Measurements from ENCODE around the gene FAM111A. TPM values are rescaled to one million over a fixed set of nuclear protein-coding genes. Genes with fewer than 3 reads are reported as not detected.
A peak's percentile ranks its signal among the peaks of the same experiment; 100 is the strongest.

The FAM111A gene
- total and polyA plus RNA-seq, 9 of the 15 experiments (the other 6 are each of a cell fraction or from before 2014, with no cell fraction given) = 14.8 to 30.6 (median 20.1) TPM

DNA sequence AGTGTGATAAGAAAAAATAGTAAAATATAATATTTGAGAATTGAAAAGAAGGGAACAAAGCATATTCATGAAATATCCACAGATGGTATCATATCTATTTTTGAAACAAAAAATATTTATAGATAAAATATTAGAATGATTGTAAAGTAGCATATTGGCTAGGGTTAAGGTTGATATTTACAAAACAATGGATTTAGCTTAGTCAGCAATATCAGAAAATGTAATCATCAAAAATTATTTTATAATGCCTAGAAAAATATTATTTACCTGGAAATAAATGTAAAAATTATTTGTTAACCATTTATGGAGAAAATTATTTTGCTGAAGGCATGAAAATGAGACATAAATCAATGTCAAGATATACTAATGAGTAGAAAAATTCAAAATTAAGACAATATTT lies 22.8 kb upstream of the FAM111A start:
- H3K9me1 ChIP-seq (ENCODE audit: control insufficient read depth, insufficient read depth, low read length) = no peaks in the 10 kb centered on the region
- no peaks in the 10 kb centered on the region for H3K79me2 ChIP-seq (ENCODE audit: control insufficient read depth, insufficient read depth, low read length)
- H3K4me1 ChIP-seq (replicated peaks in 1 of 2; ENCODE audit: control insufficient read depth in 2 of 2, insufficient read depth in 2 of 2, low read length in 2 of 2) = no peaks in the 10 kb centered on the region
- H3K4me2 ChIP-seq (ENCODE audit: insufficient read depth, low read length) = no peak overlapping the region
- no peaks in the 10 kb centered on the region for H4K20me1 ChIP-seq (replicated peaks; ENCODE audit: control insufficient read depth, insufficient read depth, low read length)
- POLR2A ChIA-PET = no interaction called here
- no peak for ATAC-seq
- no TSS peak for BruUV-seq (replicated peaks)
- in situ Hi-C loops (cut with MboI) (no loop called here), intact Hi-C loops (cut with micrococcal nuclease) (no loop called here)
- no peak for FAIRE-seq
- H3K4me3 ChIP-seq = no peak overlapping the region
- H3K36me3 ChIP-seq (ENCODE audit: control insufficient read depth, insufficient read depth, low read length) = no peaks in the 10 kb centered on the region
- TF ChIP-seq SIX5 (IDR thresholded peaks at IDR 0.05; ENCODE audit: borderline replicate concordance in 1 of 2, insufficient read depth in 1 of 2, low read depth in 1 of 2, low read length in 2 of 2) = no peak
- peak; percentile 84 for TF ChIP-seq C11orf30 (IDR thresholded peaks at IDR 0.05; ENCODE audit: low read depth)
- TF ChIP-seq ZNF316 (IDR thresholded peaks at IDR 0.05) = peak; percentile 94
- TF ChIP-seq TCF3 (CRISPR knock-in tag; IDR thresholded peaks at IDR 0.05) = no peak
- TF ChIP-seq, protein P1, sequence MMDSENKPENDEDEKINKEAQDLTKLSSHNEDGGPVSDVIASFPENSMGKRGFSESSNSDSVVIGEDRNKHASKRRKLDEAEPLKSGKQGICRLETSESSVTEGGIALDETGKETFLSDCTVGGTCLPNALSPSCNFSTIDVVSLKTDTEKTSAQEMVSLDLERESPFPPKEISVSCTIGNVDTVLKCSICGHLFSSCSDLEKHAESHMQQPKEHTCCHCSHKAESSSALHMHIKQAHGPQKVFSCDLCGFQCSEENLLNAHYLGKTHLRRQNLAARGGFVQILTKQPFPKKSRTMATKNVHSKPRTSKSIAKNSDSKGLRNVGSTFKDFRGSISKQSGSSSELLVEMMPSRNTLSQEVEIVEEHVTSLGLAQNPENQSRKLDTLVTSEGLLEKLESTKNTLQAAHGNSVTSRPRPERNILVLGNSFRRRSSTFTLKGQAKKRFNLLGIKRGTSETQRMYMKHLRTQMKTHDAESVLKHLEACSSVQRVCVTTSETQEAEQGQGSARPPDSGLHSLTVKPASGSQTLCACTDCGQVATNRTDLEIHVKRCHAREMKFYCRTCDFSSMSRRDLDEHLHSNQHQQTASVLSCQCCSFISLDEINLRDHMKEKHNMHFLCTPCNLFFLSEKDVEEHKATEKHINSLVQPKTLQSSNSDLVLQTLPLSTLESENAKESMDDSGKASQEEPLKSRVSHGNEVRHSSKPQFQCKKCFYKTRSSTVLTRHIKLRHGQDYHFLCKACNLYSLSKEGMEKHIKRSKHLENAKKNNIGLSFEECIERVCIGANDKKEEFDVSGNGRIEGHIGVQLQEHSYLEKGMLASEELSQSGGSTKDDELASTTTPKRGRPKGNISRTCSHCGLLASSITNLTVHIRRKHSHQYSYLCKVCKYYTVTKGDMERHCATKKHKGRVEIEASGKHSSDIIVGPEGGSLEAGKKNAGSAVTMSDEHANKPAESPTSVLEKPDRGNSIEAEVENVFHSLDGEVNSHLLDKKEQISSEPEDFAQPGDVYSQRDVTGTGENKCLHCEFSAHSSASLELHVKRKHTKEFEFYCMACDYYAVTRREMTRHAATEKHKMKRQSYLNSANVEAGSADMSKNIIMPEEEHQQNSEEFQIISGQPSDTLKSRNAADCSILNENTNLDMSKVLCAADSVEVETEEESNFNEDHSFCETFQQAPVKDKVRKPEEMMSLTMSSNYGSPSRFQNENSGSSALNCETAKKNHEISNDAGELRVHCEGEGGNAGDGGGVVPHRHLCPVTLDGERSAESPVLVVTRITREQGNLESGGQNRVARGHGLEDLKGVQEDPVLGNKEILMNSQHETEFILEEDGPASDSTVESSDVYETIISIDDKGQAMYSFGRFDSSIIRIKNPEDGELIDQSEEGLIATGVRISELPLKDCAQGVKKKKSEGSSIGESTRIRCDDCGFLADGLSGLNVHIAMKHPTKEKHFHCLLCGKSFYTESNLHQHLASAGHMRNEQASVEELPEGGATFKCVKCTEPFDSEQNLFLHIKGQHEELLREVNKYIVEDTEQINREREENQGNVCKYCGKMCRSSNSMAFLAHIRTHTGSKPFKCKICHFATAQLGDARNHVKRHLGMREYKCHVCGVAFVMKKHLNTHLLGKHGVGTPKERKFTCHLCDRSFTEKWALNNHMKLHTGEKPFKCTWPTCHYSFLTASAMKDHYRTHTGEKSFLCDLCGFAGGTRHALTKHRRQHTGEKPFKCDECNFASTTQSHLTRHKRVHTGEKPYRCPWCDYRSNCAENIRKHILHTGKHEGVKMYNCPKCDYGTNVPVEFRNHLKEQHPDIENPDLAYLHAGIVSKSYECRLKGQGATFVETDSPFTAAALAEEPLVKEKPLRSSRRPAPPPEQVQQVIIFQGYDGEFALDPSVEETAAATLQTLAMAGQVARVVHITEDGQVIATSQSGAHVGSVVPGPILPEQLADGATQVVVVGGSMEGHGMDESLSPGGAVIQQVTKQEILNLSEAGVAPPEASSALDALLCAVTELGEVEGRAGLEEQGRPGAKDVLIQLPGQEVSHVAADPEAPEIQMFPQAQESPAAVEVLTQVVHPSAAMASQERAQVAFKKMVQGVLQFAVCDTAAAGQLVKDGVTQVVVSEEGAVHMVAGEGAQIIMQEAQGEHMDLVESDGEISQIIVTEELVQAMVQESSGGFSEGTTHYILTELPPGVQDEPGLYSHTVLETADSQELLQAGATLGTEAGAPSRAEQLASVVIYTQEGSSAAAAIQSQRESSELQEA (IDR thresholded peaks at IDR 0.05; ENCODE audit: low read depth) = no peak
- peak; percentile 97 for TF ChIP-seq MAFK (IDR thresholded peaks at IDR 0.05; ENCODE audit: low read length)
- TF ChIP-seq MAFF (IDR thresholded peaks at IDR 0.05; ENCODE audit: low read length) = peak; percentile 88; the same call in 1 of the 2 replicates
- no peak for TF ChIP-seq ZNF282 (CRISPR knock-in tag; IDR thresholded peaks at IDR 0.05)
- no peak for TF ChIP-seq U2AF1 (optimal IDR thresholded peaks at IDR 0.05; ENCODE audit: low read depth, low read length)
- no peak for TF ChIP-seq BMI1 (IDR thresholded peaks at IDR 0.05; ENCODE audit: low read length)
- no peak for TF ChIP-seq TAF7 (tag; IDR thresholded peaks at IDR 0.05)
- peak; percentile 86 for TF ChIP-seq MAFG (tag; conservative IDR thresholded peaks at IDR 0.05)
- TF ChIP-seq, protein P2, sequence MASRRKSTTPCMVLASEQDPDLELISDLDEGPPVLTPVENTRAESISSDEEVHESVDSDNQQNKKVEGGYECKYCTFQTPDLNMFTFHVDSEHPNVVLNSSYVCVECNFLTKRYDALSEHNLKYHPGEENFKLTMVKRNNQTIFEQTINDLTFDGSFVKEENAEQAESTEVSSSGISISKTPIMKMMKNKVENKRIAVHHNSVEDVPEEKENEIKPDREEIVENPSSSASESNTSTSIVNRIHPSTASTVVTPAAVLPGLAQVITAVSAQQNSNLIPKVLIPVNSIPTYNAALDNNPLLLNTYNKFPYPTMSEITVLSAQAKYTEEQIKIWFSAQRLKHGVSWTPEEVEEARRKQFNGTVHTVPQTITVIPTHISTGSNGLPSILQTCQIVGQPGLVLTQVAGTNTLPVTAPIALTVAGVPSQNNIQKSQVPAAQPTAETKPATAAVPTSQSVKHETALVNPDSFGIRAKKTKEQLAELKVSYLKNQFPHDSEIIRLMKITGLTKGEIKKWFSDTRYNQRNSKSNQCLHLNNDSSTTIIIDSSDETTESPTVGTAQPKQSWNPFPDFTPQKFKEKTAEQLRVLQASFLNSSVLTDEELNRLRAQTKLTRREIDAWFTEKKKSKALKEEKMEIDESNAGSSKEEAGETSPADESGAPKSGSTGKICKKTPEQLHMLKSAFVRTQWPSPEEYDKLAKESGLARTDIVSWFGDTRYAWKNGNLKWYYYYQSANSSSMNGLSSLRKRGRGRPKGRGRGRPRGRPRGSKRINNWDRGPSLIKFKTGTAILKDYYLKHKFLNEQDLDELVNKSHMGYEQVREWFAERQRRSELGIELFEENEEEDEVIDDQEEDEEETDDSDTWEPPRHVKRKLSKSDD (conservative IDR thresholded peaks at IDR 0.05; ENCODE audit: low read length) = no peak
- TF ChIP-seq HSF4 (CRISPR knock-in tag; IDR thresholded peaks at IDR 0.05; ENCODE audit: borderline replicate concordance) = no peak
- no peak overlapping the region for H2AFZ ChIP-seq (ENCODE audit: low read depth, low read length)
- H3K9ac ChIP-seq (ENCODE audit: insufficient read depth in 1 of 2, low read depth in 2 of 2, low read length in 2 of 2) = no peak overlapping the region
- H3K27me3 ChIP-seq (ENCODE audit: control insufficient read depth in 2 of 2, insufficient read depth in 2 of 2, low read length in 2 of 2) = no peaks in the 10 kb centered on the region
- no peak overlapping the region for H3K27ac ChIP-seq (ENCODE audit: extremely low read depth, low read depth, low read length)
- no peaks in the 10 kb centered on the region for H3K9me3 ChIP-seq (replicated peaks; ENCODE audit: control insufficient read depth, insufficient read depth, low read depth, low read length)
- no peak for DNase-seq (ENCODE audit: extremely low read depth in 1 of 4, low spot score in 3 of 4)
- CTCF ChIA-PET (ENCODE audit: low intra/inter-chr PET ratio) = no interaction called here
